Epidermal melanocyte (primary cell): ENCODE data around the gene PRIMA1.

Experiments
- DNase-seq: peaks from one replicate; pipeline ENCODE4 v3.0.0; 2011; ENCODE audit warnings: low spot score; ENCODE audit not compliant: insufficient read length

The PRIMA1 gene

DNA sequence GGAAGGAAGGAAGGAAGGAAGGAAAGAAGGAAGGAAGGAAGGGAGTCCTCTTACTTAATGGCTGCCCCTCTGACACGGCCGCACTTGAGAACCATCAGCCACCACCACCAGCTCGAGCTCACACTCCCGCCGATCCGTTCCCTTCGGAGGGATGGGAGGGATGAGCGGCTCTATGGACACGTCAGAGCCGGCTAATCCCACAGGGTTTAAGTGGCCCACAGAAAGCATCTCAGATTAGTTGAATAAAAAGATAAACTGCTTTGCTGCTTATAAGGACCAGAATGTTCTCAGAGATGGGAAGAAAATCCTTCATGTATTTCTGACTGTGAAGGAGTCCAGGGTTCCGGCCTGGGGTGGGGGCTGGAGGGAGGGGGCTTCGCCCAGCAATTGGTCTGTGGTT is 31.1 kb downstream of the PRIMA1 start:
- no peak for DNase-seq

GRCh38 chr14:93753647-93754046 is 34.6 kb downstream of the PRIMA1 start:
- no peak for DNase-seq

GRCh38 chr14:93752980-93753561 is 35.2 kb downstream of the PRIMA1 start:
- DNase-seq, result no peak

DNA sequence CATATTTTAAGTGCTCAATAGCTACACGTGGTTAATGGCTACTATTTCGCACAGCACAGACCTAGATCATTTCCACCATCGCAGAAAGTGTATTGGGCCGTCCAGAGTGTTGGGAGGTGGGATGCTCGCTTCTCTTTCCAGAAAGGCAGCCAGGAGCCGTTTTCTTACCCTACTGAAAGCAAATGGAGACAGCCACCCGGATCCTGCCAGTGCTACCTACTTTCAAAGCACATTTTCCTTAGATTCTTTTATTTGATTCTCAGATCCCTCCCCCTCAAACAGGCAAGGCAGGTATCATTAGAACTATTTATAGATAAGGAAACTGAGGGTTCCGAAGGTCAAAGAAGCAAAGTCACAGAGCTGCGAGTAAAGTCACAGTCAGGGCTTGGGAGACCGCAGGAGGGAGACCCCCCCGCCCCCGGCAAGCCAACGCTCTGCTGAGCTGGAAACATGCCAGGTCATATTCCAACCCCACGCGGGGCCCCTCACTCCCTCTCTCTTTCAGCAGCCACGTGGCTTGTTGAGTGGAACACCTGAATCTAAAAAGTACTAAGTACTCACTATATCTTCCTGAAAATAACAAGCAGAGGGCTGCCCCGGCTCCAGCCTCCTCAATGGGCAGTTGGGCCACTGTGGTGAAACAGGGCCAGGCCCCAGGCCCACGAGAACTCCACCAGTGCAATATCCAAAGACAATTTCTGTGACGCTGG is 36.2 kb downstream of the PRIMA1 start:
- no peak for DNase-seq

DNA sequence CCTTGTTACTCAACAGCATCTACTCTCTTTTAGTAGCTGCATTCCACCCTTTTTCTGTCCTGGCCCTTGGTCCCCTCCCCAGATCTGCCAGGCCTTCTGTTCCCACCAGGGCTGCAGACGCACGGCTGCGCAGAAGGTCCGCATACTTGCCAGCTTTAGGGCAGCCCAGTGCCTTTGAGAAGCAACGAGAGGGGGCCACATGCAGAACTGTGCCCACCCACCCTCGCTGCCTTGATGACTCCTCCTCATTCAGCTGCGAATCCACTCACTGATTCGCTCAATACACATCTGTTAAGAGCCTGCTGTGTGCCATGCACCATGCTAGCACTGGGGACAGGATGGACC is 39.2 kb downstream of the PRIMA1 start:
- no peak for DNase-seq

DNA sequence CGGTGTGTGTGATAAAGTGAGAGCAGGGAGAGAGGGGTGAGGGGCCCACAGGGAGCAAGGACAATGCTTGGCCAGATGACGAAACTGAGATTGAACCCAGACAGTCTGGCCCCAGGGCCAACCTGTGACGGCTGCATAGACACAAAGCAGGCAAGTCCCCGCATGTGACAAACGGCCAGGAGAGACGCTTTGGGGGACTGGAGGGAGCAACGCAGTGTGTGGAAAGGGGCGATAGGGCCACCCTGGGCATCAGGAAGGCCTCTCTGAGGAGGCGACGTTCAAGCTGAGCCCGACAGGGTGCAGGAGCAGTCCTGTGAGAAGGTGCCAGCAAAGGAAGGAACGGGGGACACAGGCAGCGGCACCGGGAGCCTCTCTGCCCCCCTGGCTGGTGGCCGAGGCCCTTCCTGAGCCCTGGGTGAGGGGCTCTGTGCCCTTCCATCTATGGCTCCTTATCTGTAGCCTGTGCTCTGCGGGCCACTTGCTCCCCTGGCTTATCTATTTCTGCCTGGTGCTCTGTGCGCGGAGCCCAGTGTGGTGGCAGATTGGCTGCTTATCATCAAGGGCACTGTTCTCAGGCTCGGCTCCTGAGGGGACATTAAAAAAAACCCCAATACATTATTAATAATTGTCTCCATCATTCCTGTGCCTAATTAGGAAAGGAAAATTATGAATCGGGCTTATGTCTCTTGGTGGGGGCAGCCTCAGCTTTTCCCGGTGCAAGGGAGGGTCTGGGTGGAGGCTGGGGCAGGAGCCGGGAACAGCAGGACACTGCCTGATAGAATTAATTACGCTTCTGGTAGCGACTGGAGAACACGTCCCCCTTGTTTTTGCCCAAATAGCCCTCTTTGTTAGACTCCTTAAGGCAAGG is 39.8 kb downstream of the PRIMA1 start:
- no peak for DNase-seq

- DNase-seq, result no peak
Measured at GRCh38 chr14:93747560-93747959, 40.7 kb downstream of the PRIMA1 start.

- no peak for DNase-seq
Measured at GRCh38 chr14:93747102-93747501, 41.2 kb downstream of the PRIMA1 start.

DNA sequence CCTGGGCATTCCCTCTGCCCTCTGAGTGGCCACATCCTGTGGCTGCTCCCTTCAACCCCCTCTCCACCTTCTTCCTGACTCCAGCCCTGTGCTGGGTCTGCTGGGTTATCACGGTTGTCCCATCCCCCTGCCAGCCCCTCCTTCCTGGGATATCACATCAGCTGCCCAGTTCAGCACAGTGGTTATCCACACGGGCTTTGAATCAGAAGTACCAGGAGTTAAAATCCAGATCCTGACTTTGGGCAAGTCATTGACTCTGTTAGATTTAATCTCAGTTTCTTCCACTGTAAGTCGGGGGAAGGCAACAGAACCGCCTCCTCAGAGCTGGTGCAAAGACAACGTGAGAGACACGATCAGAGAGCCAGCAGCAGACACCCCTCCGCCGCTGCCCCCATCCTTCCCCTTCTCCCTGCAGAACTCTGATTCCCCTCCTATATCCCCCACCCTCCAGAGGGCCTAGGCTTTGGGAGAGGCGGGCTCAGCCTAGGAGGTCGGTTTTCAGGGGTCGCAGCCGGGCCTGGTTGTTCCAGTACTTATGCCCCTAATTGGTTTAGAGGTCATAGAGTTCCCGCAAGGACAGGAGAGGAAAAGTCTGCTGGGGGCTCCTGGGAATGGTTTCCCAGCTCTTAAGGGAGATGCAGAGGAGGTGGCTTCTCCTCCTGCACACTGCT is 42.5 kb downstream of the PRIMA1 start:
- no peak for DNase-seq

GRCh38 chr14:93744876-93745275 is 43.4 kb downstream of the PRIMA1 start:
- DNase-seq, result no peak

- DNase-seq, result no peak
Measured at GRCh38 chr14:93744176-93744575, 44.1 kb downstream of the PRIMA1 start.

DNA sequence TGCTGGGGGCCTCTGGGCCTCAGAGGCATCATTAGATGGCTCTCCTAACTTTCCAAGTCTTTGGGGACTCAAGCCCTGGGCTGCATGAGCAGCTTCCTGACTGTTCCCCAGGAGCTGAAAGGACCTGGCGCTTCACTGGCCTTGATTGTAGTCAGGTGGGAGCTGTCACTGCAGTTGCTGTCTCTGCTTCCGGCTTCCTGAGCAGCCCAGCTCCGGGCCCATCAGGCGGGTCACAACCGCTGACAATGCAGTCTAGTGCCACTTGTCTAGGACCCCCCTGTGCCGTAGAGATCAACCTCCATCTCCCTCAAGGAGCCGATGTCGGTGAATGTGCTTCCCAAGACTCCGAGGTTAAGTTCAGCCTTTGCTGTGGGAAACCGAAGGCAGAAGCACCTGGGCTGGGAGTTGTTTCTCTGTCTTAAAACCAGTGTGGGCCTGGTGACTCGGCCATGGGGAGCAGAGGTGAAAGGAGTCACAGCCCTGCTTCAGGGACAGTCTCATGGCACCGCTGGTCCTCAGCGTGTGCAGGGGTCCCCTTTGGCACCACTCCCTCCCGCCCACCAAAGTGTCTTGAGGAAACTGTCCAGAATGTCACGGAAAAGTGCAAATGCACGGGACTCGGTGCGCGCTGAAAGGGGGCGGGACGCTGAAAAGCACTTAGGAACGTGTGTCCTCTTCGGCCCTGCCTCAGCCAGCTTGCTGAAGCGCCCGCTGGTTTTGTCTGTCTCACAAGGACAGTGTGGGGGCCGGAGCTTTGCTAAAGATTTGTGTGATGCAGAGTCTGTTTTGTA is 44.8 kb downstream of the PRIMA1 start:
- no peak for DNase-seq

DNA sequence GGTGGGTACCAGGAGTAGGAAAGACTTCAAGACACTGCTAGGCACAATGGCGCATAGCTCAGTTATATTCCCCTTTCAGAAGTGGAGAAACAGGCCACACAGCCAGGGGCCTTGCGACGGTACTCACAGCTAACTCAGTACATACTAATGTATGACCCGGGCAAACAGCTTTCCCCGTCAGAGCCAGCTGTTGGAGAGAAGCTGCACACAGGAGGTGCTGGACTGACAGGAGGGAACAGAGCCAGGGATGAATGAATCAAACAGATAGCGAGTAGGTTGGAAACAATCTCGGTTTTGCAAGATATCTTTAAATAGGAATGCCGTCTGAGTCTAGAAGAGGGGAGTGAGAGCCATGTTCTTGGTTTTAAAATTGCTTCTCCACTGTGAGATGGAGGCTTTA is 45.5 kb downstream of the PRIMA1 start:
- DNase-seq, result no peak

GRCh38 chr14:93741556-93742230 is 46.6 kb downstream of the PRIMA1 start:
- DNase-seq, result no peak

DNA sequence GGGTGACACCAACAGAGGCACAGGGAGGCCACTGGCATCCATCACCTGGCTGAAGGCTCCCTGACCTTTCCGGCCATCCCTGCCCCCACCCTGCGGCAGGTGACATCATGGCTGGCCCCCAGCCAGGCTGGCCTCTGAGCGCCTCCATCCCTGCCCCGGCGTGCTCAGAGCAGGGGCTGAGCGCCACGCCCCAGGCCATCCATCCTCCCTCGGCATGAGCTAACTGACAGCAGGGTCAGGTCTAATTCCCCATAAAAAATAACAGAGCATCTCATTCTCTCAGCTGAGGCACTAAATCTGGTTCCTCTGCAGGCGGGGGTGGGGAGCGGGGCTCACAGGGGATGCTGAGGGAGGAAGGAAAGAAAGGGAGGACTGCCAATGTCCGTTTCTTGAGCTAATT is 50.7 kb downstream of the PRIMA1 start:
- no peak for DNase-seq

DNA sequence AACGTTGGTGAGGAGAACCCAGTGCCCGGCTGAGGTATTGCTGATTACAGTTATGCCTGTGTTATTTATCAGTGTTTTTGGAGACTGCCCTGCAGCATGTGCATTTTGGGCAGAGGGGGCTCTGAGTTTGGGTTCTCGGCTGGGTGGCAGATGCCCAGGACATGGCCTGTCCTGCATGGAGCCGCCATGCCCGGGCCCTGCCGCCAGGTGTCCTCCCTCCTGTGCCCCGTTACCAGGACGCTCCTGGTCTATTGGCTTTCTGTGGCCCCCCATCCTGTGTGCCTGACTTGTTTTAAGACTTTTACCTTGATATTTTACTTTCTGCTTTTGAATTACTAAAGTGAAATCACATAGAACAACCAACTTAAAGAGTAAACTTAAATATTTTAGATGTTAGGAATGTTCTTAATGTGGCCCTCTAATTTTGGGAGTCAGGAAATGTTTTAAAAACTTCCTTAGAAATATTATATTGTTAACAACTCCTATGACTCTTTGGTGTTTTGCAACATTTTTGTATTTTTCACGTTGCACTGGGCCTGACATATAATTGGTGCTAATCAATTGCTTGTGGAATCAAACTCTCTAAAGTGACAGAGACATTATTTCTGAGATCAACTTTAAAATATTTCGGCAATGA is 51.8 kb downstream of the PRIMA1 start:
- DNase-seq, result no peak

DNA sequence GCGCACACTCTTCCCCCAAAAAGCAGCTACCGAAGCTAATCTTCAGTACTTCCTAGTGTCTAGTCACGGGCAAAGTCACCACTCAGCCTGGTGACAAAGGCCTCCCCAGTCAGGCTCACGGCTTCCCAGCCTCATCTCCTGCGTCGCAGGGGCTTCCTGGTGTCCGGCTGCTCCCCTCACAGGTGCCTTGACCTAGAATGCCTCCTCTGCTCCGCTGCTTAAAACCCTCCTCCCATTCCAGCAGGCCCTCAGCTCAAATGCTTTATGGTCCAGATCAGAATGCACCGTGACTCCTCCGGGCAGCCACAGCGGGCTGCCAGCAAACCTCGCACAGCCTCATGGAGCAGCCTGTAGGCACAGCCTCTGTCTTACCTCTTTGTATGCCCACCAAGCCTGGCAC is 53.1 kb downstream of the PRIMA1 start:
- no peak for DNase-seq

GRCh38 chr14:93734086-93734822 is 54.0 kb downstream of the PRIMA1 start:
- no peak for DNase-seq

DNA sequence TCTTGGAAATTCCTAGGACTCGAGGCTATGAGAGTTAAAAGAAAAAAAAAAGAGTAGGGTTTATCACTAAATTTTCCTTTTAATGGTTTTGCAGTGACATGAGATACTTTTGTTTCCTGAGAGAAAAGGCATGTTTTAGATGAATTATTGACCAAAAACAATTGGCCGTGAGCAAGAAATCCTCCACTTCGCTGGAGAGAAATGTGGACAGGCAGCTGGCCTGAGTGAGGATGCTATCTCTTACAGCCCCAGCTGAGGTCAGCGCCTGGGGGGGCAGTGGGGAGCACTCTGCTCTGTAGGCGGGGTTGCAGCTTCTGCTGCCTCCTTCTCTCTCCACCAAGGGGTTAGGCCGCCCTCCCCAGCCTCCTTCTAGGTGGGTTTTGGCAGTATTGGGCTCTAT is 54.7 kb downstream of the PRIMA1 start:
- no peak for DNase-seq
